AG04450 (cell line): Measurements from ENCODE around the gene IL16. TPM values are rescaled to one million over a fixed set of nuclear protein-coding genes. Genes with fewer than 3 reads are reported as not detected.

Experiments
- CTCF ChIA-PET: fragments of 300-600, 350-600 bp; formaldehyde crosslinking; extraction: SDS; loops from one replicate; lab custom pipeline; 2022; ENCODE audit warnings: antibody characterized with exemption, inconsistent platforms; lab: Charles Lee
- POLR2A ChIA-PET: fragments of 350-600 bp; formaldehyde crosslinking; extraction: SDS; loops from one replicate; lab custom pipeline; 2021; ENCODE audit warnings: antibody characterized with exemption, inconsistent platforms; lab: Yijun Ruan, JAX
- DNase-seq: peaks from one replicate; pipeline ENCODE4 v3.0.0-alpha.2; 2011; ENCODE audit warnings: low read depth, low spot score
- H3K27ac ChIP-seq: one replicate; pipeline ENCODE4 v1.5.1; 2012; ENCODE audit warnings: low read depth, low read length, control low read depth
- H3K27me3 ChIP-seq: one replicate; pipeline ENCODE4 v1.6.0; 2012; ENCODE audit warnings: low read length; ENCODE audit not compliant: control insufficient read depth, insufficient read depth
- H3K4me3 ChIP-seq: 2 replicates; pipeline ENCODE4 v1.5.1; 2011; ENCODE audit warnings: mild to moderate bottlenecking, low read depth, low read length, control low read depth
- H3K9me3 ChIP-seq: 2 replicates; pipeline ENCODE4 v1.5.1; 2012; ENCODE audit warnings: low read length; ENCODE audit not compliant: control insufficient read depth, insufficient read depth
- CTCF ChIP-seq: IDR thresholded peaks from 2 replicates; pipeline ENCODE4 v1.5.1; 2011; ENCODE audit warnings: low read depth, low read length, control low read depth, inconsistent platforms
- polyA plus RNA-seq: library from polyadenylated mRNA; depleted of rRNA; stranded (reverse); fragments of >200 nt; gene quantifications from 2 replicates; pipeline ENCODE4 v1.2.3, GENCODE V29; 2011

The IL16 gene
- polyA plus RNA-seq, 1 experiment, result 3.8 TPM

- ChIA-PET POLR2A (interaction anchor here (0.6 to 1.2 kb wide), 8 partner anchors 11 to 232 kb away, joined by 3 to 14 read pairs (median 4); no protein-coding TSS in a partner anchor), CTCF (interaction anchor here (1.2 to 2.8 kb wide), 3 partner anchors 13 to 58 kb away, joined by 3 to 8 read pairs (median 4); no protein-coding TSS in a partner anchor)
- Histone ChIP-seq H3K27me3 (no peaks in the 10 kb centered on the region), H3K27ac (peak within 1 kb of the TSS; percentile 34), H3K9me3 (no peaks in the 10 kb centered on the region; the same call in 1 of the 2 replicates), H3K4me3 (peak within 1 kb of the TSS; percentile 95)
- TF ChIP-seq CTCF, result no peak
- DNase-seq, result peak; percentile 88
These were observed 127.5 kb downstream of the IL16 start, which contains the start of gene STARD5 for GRCh38 chr15:81323944-81324881. Gene STARD5, minus strand, starts transcription at chr15:81324141. Its CDS starts 42 bp downstream, at chr15:81324099.

- H3K27ac ChIP-seq, result peak overlapping the region; percentile 42
- no peak overlapping the region for H3K4me3 ChIP-seq
- H3K9me3 ChIP-seq, result no peaks in the 10 kb centered on the region; the same call in 1 of the 2 replicates
- TF ChIP-seq CTCF, result no peak
- no peaks in the 10 kb centered on the region for H3K27me3 ChIP-seq
- no peak for DNase-seq
- POLR2A ChIA-PET, result interaction anchor here (1.3 to 2.2 kb wide), 3 partner anchors 13 to 60 kb away, joined by 3 to 23 read pairs (median 6); no protein-coding TSS in a partner anchor
- CTCF ChIA-PET, result interaction anchor here (1.0 to 2.3 kb wide), 5 partner anchors 10 to 154 kb away, joined by 3 to 24 read pairs (median 9); no protein-coding TSS in a partner anchor
These were observed 130.0 kb downstream of the IL16 start for GRCh38 chr15:81326466-81327212.

- Histone ChIP-seq H3K9me3 (no peaks in the 10 kb centered on the region; the same call in 1 of the 2 replicates), H3K27ac (peak overlapping the region; percentile 83), H3K27me3 (no peaks in the 10 kb centered on the region), H3K4me3 (no peak overlapping the region)
- ChIA-PET CTCF (interaction anchor here (1.0 to 2.3 kb wide), 6 partner anchors 9 to 781 kb away, joined by 3 to 24 read pairs (median 6); no protein-coding TSS in a partner anchor), POLR2A (interaction anchor here (0.7 to 2.2 kb wide), 6 partner anchors 10 to 61 kb away, joined by 3 to 23 read pairs (median 4); no protein-coding TSS in a partner anchor)
- no peak for TF ChIP-seq CTCF
- peak; percentile 74 for DNase-seq
These were observed 130.8 kb downstream of the IL16 start for GRCh38 chr15:81327516-81327915.

- ChIA-PET CTCF (interaction anchor here (0.6 kb wide), 1 partner anchor 63 kb away, joined by 4 read pairs; no protein-coding TSS in a partner anchor), POLR2A (no interaction called here)
- Histone ChIP-seq H3K27ac (no peak overlapping the region), H3K4me3 (no peak overlapping the region), H3K9me3 (no peaks in the 10 kb centered on the region; the same call in 1 of the 2 replicates), H3K27me3 (no peaks in the 10 kb centered on the region)
- no peak for DNase-seq
- TF ChIP-seq CTCF, result no peak
These were observed 132.8 kb downstream of the IL16 start for GRCh38 chr15:81329446-81329845.
